OCI-LY1 (cell line): ENCODE measurements around the gene CELF4.

Experiments
- H2AFZ ChIP-seq: fragments of 200-600 bp; sonication (generic), shearing (Covaris generic); 2 replicates; pipeline ENCODE4 v1.6.0; 2014; ENCODE audit warnings: antibody characterized with exemption, mild to moderate bottlenecking, low read length
- H3F3A ChIP-seq: fragments of 200-600 bp; sonication (generic), shearing (Covaris generic); 2 replicates; pipeline ENCODE4 v1.6.0; 2014; ENCODE audit warnings: mild to moderate bottlenecking, antibody characterized with exemption, low read length, moderate library complexity; ENCODE audit not compliant: insufficient read depth
- H3K27ac ChIP-seq: fragments of 200-600 bp; sonication (generic); 2 replicates; pipeline ENCODE4 v1.5.1; 2014; ENCODE audit warnings: low read length, mixed run types, mild to moderate bottlenecking, low read depth; ENCODE audit not compliant: poor library complexity, severe bottlenecking
- H3K27me3 ChIP-seq: fragments of 200-600 bp; sonication (generic); 2 replicates; pipeline ENCODE4 v1.6.0; 2014; ENCODE audit warnings: antibody characterized with exemption, mild to moderate bottlenecking, low read length, moderate library complexity; ENCODE audit not compliant: insufficient read depth
- H3K36me3 ChIP-seq: fragments of 200-600 bp; sonication (generic); 2 replicates; pipeline ENCODE4 v1.6.1; 2014; ENCODE audit warnings: mild to moderate bottlenecking, antibody characterized with exemption, low read length, moderate library complexity, mixed read lengths; ENCODE audit not compliant: insufficient read depth
- H3K4me1 ChIP-seq: fragments of 200-600 bp; sonication (generic); 2 replicates; pipeline ENCODE4 v1.5.1; 2014; ENCODE audit warnings: mild to moderate bottlenecking, low read length, moderate library complexity; ENCODE audit not compliant: insufficient read depth, severe bottlenecking
- H3K4me2 ChIP-seq: fragments of 200-600 bp; sonication (generic), shearing (Covaris generic); 2 replicates; pipeline ENCODE4 v1.6.1; 2014; ENCODE audit warnings: low read length
- H3K4me3 ChIP-seq: fragments of 200-600 bp; sonication (generic); 2 replicates; pipeline ENCODE4 v1.5.1; 2014; ENCODE audit warnings: low read length, low read depth, mild to moderate bottlenecking, mixed read lengths; ENCODE audit not compliant: poor library complexity, severe bottlenecking
- H3K79me2 ChIP-seq: fragments of 200-600 bp; shearing (Covaris generic); 2 replicates; pipeline ENCODE4 v1.6.1; 2016; ENCODE audit warnings: mixed run types, low read length, mixed read lengths; ENCODE audit not compliant: insufficient read depth
- H3K9ac ChIP-seq: fragments of 200-600 bp; sonication (generic), shearing (Covaris generic); 2 replicates; pipeline ENCODE4 v1.6.1; 2014; ENCODE audit warnings: mild to moderate bottlenecking, low read length, mixed read lengths
- H3K9me2 ChIP-seq: fragments of 200-600 bp; sonication (generic), shearing (Covaris generic); 2 replicates; pipeline ENCODE4 v1.6.1; 2014; ENCODE audit warnings: low read depth, mild to moderate bottlenecking, low read length, mixed read lengths
- H3K9me3 ChIP-seq: fragments of 200-600 bp; shearing (Covaris generic); 2 replicates; pipeline ENCODE4 v1.6.1; 2014; ENCODE audit warnings: low read length, mixed read lengths
- H4K20me1 ChIP-seq: fragments of 200-600 bp; sonication (generic), shearing (Covaris generic); 2 replicates; pipeline ENCODE4 v1.6.0; 2016; ENCODE audit warnings: mild to moderate bottlenecking, low read length; ENCODE audit not compliant: insufficient read depth
- CTCF ChIP-seq: fragments of 200-600 bp; sonication (generic), shearing (Covaris generic); IDR thresholded peaks from 2 replicates; pipeline ENCODE4 v1.5.1; 2017; ENCODE audit warnings: mild to moderate bottlenecking, antibody characterized with exemption, low read length, moderate library complexity, mixed read lengths
- EZH2 ChIP-seq: fragments of 200-600 bp; sonication (generic), shearing (Covaris generic); IDR thresholded peaks from 2 replicates; pipeline ENCODE4 v1.8.0; 2017; ENCODE audit warnings: borderline replicate concordance, mixed run types, mild to moderate bottlenecking, antibody characterized with exemption, low read length, moderate library complexity, mixed read lengths

Gene CELF4

DNA sequence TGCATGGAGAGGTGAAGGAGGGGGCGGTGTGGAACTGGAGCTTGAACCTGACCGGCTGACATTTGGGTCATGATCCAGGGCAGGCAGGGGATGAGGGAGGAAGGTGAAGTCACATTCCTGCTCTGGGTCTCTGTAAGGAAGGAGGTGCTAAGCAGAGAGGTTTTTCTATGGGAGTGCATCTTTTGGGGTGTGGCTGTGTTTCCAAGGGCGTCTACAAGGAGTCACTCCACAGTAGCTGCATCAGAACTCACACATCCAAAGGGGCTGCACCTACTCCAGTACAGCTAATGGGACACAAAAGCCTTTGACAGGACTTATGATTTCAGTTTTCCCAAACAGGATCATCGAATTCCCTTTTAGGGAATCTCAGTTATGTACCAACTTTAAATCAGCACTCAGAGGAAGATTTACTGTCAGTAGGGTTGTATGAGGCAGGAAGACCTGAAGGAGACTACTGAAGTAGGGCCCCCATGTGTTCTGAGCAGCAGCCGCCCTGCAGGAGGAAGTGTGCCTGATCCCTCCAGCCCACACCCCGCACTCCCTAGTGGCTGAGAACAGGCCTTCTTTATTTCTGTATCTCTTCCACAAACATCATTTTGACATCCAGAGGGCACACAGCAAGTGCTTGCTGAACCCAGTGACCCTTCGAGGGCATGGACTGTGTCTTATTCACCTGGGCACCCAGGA is 137.2 kb downstream of the CELF4 start:
- H3K9me3 ChIP-seq: no peaks in the 10 kb centered on the region
- no peak overlapping the region for H3K9ac ChIP-seq
- H3K4me2 ChIP-seq: no peak overlapping the region
- H3K36me3 ChIP-seq: no peaks in the 10 kb centered on the region
- H3K27me3 ChIP-seq: no peaks in the 10 kb centered on the region
- H3K4me3 ChIP-seq: no peak overlapping the region
- H3K79me2 ChIP-seq: no peaks in the 10 kb centered on the region
- no peaks in the 10 kb centered on the region for H3K9me2 ChIP-seq
- no peak for TF ChIP-seq CTCF
- TF ChIP-seq EZH2: no peak
- no peaks in the 10 kb centered on the region for H4K20me1 ChIP-seq
- no peaks in the 10 kb centered on the region for H3K4me1 ChIP-seq
- H3K27ac ChIP-seq: no peak overlapping the region
- no peak overlapping the region for H2AFZ ChIP-seq
- no peaks in the 10 kb centered on the region for H3F3A ChIP-seq

- Histone ChIP-seq H3K9me2 (no peaks in the 10 kb centered on the region), H3F3A (no peaks in the 10 kb centered on the region), H2AFZ (no peak overlapping the region), H3K36me3 (no peaks in the 10 kb centered on the region), H3K4me3 (no peak overlapping the region), H3K4me1 (no peaks in the 10 kb centered on the region), H3K27ac (no peak overlapping the region), H3K9ac (no peak overlapping the region), H3K79me2 (no peaks in the 10 kb centered on the region), H4K20me1 (no peaks in the 10 kb centered on the region), H3K4me2 (no peak overlapping the region), H3K27me3 (no peaks in the 10 kb centered on the region), H3K9me3 (no peaks in the 10 kb centered on the region)
- TF ChIP-seq CTCF: no peak
- no peak for TF ChIP-seq EZH2
Measured at GRCh38 chr18:37426586-37426985, 139.0 kb downstream of the CELF4 start.

DNA sequence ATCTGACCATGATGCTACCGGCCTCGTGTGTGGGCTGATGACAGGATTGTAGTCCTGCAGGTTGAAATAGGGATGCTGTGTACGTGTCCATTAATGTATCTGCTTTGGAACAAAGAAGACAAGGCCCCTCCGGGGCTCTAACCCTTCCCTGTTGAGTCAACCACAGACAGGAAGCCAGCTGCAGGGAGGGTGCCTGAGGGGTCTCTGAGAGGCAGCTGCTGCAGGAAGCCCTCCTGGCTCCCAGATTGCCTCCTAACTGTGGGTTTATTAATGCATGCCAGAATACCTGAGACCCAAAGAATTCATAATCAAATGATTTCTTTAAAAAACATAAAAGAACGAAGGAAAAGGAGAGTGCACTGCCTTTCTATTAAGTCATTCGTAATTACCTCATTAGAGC is 140.4 kb downstream of the CELF4 start:
- H3K4me2 ChIP-seq: no peak overlapping the region

More for the DNA sequence above, 140.4 kb downstream of the CELF4 start:
- H3K4me1 ChIP-seq: no peaks in the 10 kb centered on the region
- H3K36me3 ChIP-seq: no peaks in the 10 kb centered on the region
- no peaks in the 10 kb centered on the region for H3K9me2 ChIP-seq
- TF ChIP-seq CTCF (no peak), EZH2 (no peak)
- H3F3A ChIP-seq: no peaks in the 10 kb centered on the region
- no peaks in the 10 kb centered on the region for H3K79me2 ChIP-seq
- H3K4me3 ChIP-seq: no peak overlapping the region
- H3K27me3 ChIP-seq: no peaks in the 10 kb centered on the region
- no peak overlapping the region for H2AFZ ChIP-seq
- H4K20me1 ChIP-seq: no peaks in the 10 kb centered on the region
- H3K27ac ChIP-seq: no peak overlapping the region
- no peak overlapping the region for H3K9ac ChIP-seq
- no peaks in the 10 kb centered on the region for H3K9me3 ChIP-seq
